Right lung (tissue), 5 donors: ENCODE results near the gene CCZ1. TPM values are rescaled to one million over a fixed set of nuclear protein-coding genes. Genes with fewer than 3 reads are reported as not detected.
"Not testable (repeated sequence)": the region's sequence is repeated elsewhere in the genome, so short reads cannot be mapped to it uniquely, and the experiment has no call there.

Experiments used
- DNase-seq, 2 donors: peaks; one replicate each; pipeline ENCODE4 v3.0.0-alpha.2; 2013
- polyA plus RNA-seq, 5 donors: library from polyadenylated mRNA; unstranded; fragments of 120-200 nt; gene quantifications; one replicate each; pipeline versions ENCODE4 v1.2.1 to v1.2.3, GENCODE V29; 2013; ENCODE audit warnings: inconsistent platforms in 1 of 5, low replicate concordance in 1 of 5; ENCODE audit not compliant: insufficient read length in 5 of 5, insufficient read depth in 1 of 5

CCZ1 gene
- polyA plus RNA-seq, 5 donors, result 60.4 to 78.4 (median 69.7) TPM

DNA sequence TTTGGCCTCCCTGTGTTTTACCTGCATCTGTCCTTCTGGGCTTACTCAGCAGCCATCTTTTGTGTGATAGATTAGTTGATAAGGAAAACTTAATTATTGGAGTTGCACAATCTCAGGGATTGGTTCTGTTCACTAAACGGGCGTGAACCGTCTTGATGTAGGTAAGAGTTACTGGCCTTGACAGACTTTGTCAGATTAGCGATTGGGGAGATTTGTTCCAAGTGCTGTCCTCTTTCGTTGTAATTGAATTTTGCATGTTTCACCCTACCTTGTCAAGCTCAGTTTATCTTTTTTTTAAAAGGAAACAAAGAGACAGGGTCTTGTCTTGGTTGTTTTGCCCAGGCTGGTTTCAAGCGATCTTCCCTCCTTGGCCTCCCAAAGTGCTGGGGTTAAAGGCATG is 4.5 kb downstream of the CCZ1 start:
- DNase-seq, result not testable (repeated sequence)

DNA sequence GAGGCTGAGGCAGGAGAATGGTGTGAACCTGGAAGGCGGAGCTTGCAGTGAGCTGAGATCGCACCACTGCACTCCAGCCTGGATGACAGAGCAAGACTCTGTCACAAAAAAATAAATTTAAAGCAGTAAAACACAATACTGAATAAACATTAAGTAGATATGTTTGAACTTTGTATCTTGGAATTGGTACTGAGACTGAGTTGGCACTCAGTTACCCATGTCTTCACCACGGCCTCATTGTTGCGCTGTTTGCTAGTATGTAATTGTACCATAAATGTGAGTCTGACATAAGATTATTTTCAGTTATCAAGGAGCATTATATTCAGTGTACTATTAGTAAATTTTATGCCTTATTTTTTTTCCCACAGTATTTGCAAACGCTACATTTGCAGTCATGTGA is 6.2 kb downstream of the CCZ1 start:
- not testable (repeated sequence) for DNase-seq

DNA sequence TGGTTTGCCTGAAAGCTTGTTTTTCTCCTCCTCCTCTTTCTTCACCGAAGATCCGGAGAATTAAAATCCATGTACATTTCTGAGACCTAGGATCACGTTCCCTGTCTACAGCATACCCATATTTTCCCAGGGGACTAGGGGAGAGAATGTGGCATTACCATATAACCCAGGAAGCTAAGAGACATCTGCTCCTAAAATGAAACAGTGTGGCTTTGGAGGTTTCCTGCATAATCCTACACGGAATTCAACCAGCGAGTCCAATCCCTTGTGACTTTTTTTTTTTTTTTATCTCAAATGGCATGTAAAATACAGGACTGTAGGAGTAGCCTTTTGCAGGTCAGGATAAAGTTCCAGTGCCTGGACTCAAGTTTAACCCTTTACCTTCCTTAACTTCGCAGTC is 10.3 kb downstream of the CCZ1 start:
- not testable (repeated sequence) for DNase-seq

DNA sequence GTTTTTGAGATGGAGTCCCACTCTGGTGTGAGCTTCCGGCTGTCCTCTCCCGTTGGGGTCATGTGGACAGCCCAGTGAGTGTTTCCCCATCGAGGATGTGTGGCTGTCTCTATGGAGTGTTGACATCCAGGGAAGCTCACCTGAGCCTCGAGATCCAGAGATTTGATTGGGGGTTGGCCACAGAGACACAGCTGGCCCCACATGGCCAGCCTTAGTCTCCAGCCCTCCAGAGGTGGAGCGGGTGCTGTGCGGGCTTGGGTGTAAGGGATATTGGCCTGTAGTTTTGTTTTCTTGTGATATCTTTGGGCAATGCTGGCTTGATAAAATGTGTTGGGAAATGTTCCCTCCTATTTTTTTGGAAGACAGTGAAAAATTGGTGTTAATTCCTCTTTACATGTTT is 18.0 kb downstream of the CCZ1 start:
- not testable (repeated sequence) for DNase-seq

DNA sequence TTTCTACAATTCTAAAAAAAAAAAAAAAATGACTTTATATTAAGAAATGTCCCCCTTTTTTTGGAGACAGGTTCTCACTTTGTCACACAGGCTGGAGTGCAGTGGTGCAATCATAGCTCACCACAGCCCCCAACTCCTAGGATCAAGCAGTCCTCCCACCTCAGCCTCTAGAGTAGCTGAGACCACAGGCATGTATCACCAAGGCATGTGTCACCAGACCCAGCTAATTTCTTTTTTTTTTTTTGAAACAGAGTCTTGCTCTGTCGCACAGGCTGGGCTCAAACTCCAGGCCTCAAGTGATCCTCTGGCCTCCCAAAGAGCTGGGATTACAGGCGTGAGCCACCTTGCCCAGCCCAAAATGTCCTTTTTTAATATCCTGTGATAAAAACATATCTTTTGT is 25.6 kb downstream of the CCZ1 start:
- DNase-seq, result not testable (repeated sequence)

DNA sequence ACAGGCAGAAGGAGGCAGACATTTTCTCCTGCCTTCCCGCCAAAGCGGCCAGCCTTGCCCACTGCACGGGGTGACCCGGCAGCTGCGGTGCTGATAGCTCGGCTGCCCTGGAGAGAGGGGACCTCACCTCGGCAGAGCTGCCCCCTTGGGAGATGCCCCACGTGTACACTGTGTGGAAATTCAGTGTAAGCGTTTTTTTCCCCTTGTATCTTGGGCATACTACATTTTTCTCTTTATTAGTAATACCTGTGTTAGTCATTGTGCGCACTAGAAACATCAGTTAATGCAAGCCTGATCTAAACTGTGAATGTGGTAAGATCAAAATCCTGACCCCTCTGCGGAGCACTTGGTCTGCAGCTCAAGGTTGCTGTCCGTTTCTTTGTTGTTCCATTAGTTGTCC is 26.1 kb downstream of the CCZ1 start:
- DNase-seq, result not testable (repeated sequence)

DNA sequence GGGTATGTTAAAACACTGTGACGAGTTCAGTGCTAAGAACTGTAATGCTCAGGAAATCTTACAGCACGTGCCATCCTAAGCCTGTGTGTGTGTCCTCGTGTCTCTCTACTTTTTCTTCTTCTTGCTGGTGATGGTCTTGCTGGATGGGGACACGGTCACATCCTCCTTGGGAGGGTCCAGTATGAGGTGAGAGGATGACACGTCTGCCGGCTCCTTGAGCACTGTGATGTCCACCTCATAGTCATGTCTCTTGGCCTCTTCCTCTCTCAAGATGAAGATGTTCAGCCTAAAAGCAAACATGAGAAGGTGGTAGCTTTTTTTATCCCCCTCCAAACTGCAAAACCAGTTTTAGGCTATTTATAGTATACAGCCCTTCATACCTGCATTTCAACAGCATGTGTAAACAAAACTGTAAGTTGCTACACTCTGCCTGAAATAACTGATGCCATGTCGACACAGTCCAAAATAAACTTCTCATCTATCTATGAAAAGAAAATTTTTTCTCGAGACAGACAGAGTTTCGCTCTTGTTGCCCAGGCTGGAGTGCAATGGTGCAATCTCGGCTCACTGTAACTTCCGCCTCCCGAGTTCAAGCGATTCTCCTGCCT is 27.8 kb downstream of the CCZ1 start:
- not testable (repeated sequence) for DNase-seq

DNA sequence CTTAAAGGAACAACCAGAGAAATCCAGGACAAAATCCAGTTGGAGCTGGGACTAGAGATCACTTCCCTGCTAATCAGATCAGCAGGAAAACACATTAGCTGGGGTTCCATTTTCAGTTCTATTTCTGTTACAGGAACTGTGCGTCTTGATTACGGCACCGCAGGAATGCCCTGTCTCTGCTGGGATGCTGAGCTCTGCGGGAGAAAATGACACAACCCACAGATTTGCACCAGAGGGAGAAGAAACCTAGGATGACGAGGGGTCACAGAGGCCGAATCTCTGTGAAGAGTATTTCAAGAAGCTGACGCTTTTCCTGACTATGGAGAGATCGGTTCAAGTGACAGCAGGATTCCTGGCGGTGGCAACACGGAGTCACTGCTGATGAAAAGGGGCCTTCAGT is 31.8 kb downstream of the CCZ1 start:
- not testable (repeated sequence) for DNase-seq

DNA sequence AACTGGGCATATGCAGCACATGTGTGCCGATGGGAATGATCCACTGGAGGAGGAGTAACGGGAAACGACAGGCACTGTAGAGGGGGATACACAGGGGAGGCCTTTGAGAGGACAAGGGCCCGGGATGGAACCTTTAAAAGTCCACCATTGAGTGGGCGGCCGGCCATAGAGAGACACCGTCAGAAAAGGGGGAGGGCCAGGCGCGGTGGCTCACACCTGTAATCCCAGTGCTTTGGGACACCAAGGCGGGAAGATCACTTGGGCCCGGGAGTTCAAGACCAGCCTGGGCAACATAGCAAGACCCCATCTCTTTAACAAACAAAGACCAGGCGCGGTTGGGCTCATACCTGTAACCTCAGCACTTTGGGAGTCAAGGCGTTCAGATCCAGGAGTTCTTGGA is 32.7 kb downstream of the CCZ1 start:
- not testable (repeated sequence) for DNase-seq

DNA sequence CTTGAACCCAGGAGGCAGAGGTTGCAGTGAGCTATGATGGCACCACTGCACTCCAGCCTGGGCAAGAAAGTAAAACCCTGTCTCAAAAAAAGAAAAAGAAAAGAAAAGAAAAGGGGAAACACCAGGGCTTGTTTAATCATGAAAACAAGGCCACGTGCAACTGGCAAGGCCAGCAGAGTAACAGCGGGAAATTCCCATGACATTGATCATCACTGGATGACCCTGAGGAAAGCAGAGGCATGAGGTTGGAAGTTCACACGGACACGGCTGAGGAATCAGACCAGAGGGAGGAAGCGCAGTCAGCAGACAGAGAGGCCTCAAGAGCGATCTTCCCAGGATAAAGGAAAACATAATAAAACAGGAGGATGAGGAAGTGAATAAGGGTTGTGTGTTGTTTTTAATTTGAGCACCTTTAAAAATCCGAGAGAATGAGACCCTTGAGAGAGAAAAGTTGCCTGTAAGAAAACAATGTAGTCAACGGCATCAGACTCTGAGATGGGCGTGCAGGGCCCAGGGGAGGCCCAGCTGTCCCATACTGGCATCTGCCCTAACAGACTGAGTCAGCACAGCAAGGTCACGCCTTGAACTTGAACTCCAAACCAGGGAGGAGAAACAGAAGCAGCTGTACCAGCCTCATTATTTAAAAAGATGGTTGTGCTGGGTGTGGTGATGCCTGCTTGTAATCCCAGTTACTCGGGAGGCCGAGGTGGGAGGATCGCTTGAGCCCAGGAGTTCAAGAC is 33.5 kb downstream of the CCZ1 start:
- peak in 1 of 2 donors; percentile 0 for DNase-seq

DNA sequence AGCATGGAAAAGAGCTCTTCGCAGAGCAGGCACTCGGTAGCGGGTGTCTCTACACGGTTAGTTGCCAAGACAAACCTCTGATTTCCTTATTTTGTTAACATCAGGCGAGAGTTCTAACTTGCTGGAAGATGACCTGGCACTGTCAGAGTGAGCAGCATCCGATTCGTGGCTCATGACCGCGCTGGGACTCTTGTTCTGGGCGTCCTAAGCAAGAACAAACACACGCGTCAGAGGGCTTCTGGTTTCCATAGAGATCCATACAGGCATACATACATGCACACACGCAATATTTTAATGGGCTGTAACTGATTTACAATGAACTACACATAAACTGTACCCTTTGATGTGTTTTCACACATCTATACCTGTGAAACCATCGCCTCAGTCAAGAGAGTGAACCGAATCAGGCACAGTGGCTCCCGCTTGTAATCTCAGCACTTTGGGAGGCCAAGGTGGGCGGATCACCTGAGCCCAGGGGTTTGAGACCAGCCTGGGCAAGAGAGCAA is 36.5 kb downstream of the CCZ1 start:
- DNase-seq, result not testable (repeated sequence)

DNA sequence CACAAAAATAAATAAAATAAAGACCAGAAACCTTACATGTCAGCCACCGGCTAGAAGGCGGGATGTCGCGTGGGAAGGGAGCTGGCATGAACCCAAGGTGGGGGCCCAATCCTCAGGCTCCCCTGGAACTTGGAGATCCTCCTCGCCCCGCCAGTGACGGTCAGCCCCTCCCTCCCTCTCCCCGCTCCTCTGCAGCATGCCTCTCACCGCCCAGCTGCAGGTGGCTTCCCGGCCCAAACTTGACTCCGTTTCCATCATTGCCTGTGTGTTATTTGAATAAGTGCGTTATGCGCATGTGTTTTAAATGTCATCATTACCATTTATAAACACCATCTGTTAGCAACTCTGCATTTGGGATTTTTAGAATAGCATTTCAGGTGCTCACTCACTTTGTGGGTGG is 64.7 kb downstream of the CCZ1 start:
- not testable (repeated sequence) for DNase-seq

DNA sequence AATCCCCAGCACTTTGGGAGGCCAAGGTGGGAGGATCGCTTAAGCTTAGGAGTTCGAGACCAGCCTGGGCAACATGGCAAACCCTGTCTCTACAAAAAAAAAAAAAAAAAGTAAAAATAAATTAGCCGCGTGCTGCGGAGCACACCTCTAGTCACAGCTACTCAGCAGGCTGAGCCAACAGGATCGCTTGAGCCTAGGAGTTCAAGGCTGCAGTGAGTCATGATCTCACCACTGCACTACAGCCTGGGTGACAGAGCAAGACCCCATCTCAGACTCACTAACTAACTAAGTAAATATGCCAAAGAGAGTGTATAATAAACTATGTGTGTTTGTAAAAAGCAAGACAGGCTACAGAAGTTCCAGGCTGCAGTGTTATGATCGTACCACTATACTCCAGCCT is 65.3 kb downstream of the CCZ1 start:
- DNase-seq, result not testable (repeated sequence)

DNA sequence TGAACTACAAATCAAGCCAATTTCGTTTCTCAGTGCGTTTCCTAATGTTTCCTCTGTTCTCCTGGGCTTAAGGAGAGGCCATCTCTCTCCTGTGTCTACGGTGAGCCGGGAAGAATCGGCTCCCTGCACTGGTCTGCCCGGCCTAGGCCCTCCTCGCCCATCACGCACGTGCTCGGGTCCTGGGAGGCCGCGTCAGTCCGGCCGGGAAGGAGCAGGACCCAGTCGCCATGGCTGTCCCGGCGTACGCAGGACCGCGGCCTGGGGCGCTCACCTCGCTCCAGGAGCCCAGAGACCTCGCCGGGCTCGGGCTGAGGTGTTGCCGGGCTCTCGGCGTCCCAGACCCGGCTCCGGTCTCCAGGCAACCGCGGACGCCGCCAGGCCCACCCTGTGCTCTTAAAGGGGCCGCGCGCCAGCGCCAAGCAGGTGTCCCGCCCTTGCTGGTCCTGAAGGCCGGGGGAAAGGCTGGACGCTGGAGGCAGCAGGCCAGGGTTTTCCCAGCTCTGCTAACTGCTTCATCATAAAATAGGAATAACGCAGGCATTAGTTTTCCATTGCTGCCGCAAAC is 71.9 kb downstream of the CCZ1 start, which contains the start of gene RSPH10B:
Gene RSPH10B, minus strand, starts transcription at position 343 of the 565 bp plus-strand sequence. CDS start 3,573 bp downstream, outside the sequence.
- DNase-seq, result not testable (repeated sequence)

DNA sequence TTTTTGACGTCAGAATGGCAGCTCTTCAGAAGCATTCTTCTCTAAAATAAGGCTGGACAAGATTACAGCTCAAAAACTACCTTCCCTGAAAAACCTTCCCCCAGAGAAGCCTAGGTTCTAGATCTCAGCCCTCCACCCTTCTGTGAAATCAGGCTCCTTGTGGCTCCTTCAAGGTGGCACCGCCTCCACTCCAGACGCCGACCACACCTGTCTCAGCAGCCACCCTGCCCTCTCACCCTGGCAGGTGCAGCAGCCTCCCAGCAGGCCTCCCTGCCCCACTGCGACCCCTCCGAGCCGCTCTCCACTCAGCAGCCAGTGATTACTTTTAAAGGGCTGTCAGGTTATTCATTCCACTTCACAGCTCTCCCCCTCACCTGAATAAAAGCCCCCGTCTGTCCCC is 75.0 kb downstream of the CCZ1 start:
- DNase-seq, result not testable (repeated sequence)

Other genes with a start within 250 kb of the CCZ1 start
- gene RNF216, start 117.1 kb upstream of the CCZ1 start, polyA plus RNA-seq, result 10 to 100 TPM; 26.3 to 31.7 (median 28.0) TPM
- under 1 TPM; 0.40 to 0.96 (median 0.52) TPM for gene OCM, start 17.9 kb upstream of the CCZ1 start, polyA plus RNA-seq
- gene RSPH10B, start 72.0 kb downstream of the CCZ1 start, polyA plus RNA-seq, result 1 to 10 TPM in 4 of 5 donors, under 1 TPM in 1; 0.60 to 4.8 (median 2.3) TPM
- 10 to 100 TPM; 14.2 to 20.8 (median 18.7) TPM for gene PMS2, start 110.3 kb downstream of the CCZ1 start, polyA plus RNA-seq
- 10 to 100 TPM; 11.2 to 21.6 (median 16.5) TPM for gene AIMP2, start 110.5 kb downstream of the CCZ1 start, polyA plus RNA-seq
- gene ANKRD61, start 132.6 kb downstream of the CCZ1 start, polyA plus RNA-seq, result 1 to 10 TPM; 2.0 to 3.1 (median 2.5) TPM
- 100 to 1,000 TPM in 2 of 5 donors, 10 to 100 TPM in 3; 87.8 to 117 (median 94.9) TPM for gene EIF2AK1, start 160.4 kb downstream of the CCZ1 start, polyA plus RNA-seq
- 10 to 100 TPM; 12.0 to 15.3 (median 13.6) TPM for gene USP42, start 206.2 kb downstream of the CCZ1 start, polyA plus RNA-seq